ENCODE data around the gene MTREX.

MTREX gene

DNA sequence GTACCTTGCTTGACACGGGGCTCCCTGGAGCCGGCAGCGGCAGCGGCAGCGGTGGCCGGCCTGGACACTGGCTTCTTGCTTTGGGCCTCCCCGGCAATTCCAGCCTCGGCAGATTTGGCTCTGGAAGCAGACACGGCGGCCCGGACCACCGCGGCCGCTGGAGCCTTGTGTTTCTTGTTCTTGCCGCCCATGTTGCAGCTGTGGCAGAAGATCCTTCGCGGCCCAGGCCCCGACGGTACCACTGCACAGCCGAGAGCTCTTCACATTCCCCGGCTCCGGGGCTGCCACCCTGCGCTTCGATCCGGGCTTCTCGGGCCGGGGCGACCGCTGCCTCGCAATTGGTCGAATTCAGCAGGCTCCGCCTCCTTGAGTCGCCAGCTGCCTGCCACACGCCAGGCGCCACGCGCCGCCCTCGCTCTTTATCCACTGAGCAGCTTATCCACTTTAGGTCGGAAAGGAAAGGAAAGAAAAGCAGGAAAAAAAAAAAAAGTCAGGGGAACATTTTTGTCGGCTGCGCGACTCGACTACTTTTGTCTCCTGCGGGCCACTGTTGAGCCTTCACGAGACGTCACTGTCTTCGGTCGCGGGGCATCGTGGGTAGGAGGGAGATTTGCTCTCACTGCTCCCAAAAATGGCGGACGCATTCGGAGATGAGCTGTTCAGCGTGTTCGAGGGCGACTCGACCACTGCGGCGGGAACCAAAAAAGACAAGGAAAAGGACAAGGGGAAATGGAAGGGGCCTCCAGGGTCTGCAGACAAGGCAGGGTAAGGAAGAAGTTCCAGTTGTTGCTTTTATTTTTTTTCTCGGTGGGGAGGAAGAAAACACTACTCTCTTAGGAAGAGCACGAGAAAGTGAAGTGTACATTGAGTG, at the start of gene MTREX, which contains the start of gene DHX29:
TSS of gene MTREX (plus strand) at position 607 of the 871 bp plus-strand sequence. CDS start at position 632, 25 bp downstream.
TSS of gene DHX29 (minus strand) at position 312 of the 871 bp plus-strand sequence. CDS start at position 191, 121 bp downstream.
- peak; percentile 85 for DNase-seq (ENCODE audit: low spot score)
- in situ Hi-C loops (cut with MboI; ENCODE audit: low pct_unique_long_range_greater_than_20kb, low sequenced_read_pairs, unreplicated experiment): no loop called here
- TF ChIP-seq, protein P1, sequence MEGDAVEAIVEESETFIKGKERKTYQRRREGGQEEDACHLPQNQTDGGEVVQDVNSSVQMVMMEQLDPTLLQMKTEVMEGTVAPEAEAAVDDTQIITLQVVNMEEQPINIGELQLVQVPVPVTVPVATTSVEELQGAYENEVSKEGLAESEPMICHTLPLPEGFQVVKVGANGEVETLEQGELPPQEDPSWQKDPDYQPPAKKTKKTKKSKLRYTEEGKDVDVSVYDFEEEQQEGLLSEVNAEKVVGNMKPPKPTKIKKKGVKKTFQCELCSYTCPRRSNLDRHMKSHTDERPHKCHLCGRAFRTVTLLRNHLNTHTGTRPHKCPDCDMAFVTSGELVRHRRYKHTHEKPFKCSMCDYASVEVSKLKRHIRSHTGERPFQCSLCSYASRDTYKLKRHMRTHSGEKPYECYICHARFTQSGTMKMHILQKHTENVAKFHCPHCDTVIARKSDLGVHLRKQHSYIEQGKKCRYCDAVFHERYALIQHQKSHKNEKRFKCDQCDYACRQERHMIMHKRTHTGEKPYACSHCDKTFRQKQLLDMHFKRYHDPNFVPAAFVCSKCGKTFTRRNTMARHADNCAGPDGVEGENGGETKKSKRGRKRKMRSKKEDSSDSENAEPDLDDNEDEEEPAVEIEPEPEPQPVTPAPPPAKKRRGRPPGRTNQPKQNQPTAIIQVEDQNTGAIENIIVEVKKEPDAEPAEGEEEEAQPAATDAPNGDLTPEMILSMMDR (IDR thresholded peaks at IDR 0.05; ENCODE audit: extremely low read depth, insufficient read depth, missing control alignments): no peak

DNA sequence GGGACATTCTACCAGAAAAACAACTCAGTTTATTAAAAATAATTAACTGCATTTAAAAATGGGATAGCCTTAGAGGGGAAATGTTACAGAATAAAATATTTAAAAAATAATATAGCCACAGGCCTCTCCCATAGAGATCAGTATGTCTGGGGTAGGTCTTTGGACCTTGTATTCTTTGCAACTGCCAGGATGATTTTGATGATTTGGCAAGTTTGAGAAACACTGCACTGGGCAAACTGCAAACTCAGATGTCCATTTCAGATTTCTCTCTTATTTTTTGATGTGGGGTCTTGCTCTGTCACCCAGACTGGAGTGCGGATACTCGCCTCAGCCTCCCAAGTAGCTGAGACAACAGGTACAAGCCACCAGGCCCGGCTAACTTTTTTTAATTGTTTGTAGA, 49.5 kb upstream of the MTREX start:
- TF ChIP-seq, protein P1 (IDR thresholded peaks at IDR 0.05; ENCODE audit: extremely low read depth, insufficient read depth, missing control alignments): no peak
- no peak for DNase-seq (ENCODE audit: low spot score)
- in situ Hi-C loops (cut with MboI; ENCODE audit: low pct_unique_long_range_greater_than_20kb, low sequenced_read_pairs, unreplicated experiment): no loop called here

DNA sequence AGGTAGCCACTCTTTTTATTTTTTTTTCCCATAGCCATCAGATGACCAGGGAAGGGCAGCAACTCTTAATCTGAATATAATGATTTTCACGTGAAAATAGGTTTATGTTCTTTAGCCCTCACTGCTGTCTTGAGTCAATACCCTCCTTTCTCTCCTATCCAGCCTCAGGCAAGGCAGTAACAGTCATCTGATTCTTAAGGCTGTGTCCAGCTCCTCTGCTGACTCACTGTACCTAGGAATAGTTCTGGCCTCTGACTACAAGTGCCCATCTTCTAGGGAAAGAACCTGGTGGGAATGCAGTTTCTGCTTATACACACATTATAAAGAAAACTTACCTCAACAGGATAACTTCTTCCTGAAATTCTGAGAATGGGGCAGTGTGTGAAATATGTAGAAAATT, 31.0 kb upstream of the MTREX start:
- in situ Hi-C loops (cut with MboI; ENCODE audit: low pct_unique_long_range_greater_than_20kb, low sequenced_read_pairs, unreplicated experiment): no loop called here
- DNase-seq (ENCODE audit: low spot score): no peak
- TF ChIP-seq, protein P1 (IDR thresholded peaks at IDR 0.05; ENCODE audit: extremely low read depth, insufficient read depth, missing control alignments): no peak

DNA sequence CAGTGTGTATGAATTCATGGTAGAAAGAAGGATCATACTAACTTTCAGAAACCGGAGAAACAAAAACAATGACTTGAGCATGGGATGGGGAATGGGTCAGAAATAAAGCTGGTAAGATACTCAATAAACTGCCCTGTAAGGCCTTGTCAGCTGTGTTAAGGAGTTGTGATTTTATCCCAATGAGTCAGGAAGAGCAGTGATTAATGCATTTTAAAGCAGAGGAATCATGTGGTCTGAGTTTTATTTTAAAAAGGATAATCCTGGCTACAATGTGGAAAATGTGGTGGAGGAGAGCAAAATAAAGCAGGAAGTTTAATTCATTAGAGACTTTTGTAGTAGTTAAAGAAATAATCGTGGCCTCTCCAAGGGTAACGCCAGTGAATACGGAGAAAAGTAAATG, 29.0 kb upstream of the MTREX start:
- TF ChIP-seq, protein P1 (IDR thresholded peaks at IDR 0.05; ENCODE audit: extremely low read depth, insufficient read depth, missing control alignments): no peak
- in situ Hi-C loops (cut with MboI; ENCODE audit: low pct_unique_long_range_greater_than_20kb, low sequenced_read_pairs, unreplicated experiment): no loop called here
- DNase-seq (ENCODE audit: low spot score): no peak

DNA sequence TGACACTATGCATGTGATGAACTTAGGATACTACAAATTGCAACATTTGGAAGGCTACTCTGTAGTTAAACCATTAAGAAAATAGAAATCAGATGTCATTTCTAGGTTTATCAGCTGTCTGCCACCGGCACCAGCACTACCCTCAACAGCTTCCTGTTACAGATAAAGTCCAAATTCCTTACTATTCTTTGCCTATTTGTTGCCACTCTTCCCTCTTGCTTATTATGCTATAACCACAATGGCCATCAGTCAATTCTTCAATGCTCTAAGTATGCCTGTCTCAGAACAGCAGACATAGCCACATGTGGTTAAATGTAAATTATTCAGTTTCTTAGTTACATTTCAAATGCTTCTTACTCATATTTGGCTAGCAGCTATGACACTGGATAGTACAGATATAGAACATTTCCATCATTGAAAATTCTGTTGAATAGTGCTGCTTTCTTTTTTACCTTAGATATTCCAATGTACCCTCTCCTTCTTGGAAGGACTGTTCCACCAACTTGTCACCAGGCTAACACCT, 21.3 kb upstream of the MTREX start:
- in situ Hi-C loops (cut with MboI; ENCODE audit: low pct_unique_long_range_greater_than_20kb, low sequenced_read_pairs, unreplicated experiment): no loop called here
- TF ChIP-seq, protein P1 (IDR thresholded peaks at IDR 0.05; ENCODE audit: extremely low read depth, insufficient read depth, missing control alignments): no peak
- no peak for DNase-seq (ENCODE audit: low spot score)

DNA sequence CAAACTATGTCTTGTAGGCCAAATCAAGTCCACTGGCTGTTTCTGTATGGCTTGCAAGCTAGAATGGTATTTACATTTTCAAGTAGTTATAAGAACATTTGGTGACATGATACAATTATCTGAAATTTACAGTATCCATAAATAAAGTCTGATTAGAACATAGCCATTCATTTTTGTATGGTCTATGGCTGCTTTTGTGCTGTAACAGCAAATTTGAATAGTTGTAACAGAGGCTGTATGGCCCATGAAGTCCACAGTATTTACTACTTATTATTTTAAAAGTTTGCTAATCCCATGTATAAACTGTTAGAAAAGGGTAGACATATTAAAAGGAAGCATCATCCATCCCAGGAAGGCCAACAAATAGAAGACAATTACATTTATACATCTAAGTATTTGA, 18.0 kb upstream of the MTREX start:
- TF ChIP-seq, protein P1 (IDR thresholded peaks at IDR 0.05; ENCODE audit: extremely low read depth, insufficient read depth, missing control alignments): no peak
- no peak for DNase-seq (ENCODE audit: low spot score)
- in situ Hi-C loops (cut with MboI; ENCODE audit: low pct_unique_long_range_greater_than_20kb, low sequenced_read_pairs, unreplicated experiment): no loop called here

Data from GM13977 (cell line).